CD4-positive, alpha-beta memory T cell (primary cell): ENCODE measurements around the gene PGS1. TPM values are rescaled to one million over a fixed set of nuclear protein-coding genes. Genes with fewer than 3 reads are reported as not detected.

Experiments
- CTCF ChIA-PET: fragments of 350-600 bp; sonication (Branson Sonifier 250); formaldehyde crosslinking; loops from one replicate; lab custom pipeline; 2021; ENCODE audit warnings: inconsistent platforms; ENCODE audit not compliant: partially characterized antibody; lab: Charles Lee
- POLR2A ChIA-PET: fragments of 350-600 bp; sonication (Branson Sonifier 250); formaldehyde crosslinking; loops from one replicate; lab custom pipeline; 2021; ENCODE audit not compliant: partially characterized antibody; lab: Charles Lee
- DNase-seq, 5 donors: peaks; one replicate each; pipeline versions ENCODE4 v3.0.0 to v3.0.0-alpha.2; 2020 to 2022; ENCODE audit warnings: mixed read lengths in 1 of 5
- H3K27ac ChIP-seq: one replicate; pipeline ENCODE4 v1.7.0; 2013; ENCODE audit warnings: low read depth, low read length
- H3K27me3 ChIP-seq: 2 replicates; pipeline ENCODE4 v1.7.0; 2013; ENCODE audit warnings: mild to moderate bottlenecking, low read length, moderate library complexity; ENCODE audit not compliant: insufficient read depth
- H3K36me3 ChIP-seq: 2 replicates; pipeline ENCODE4 v1.7.0; 2013; ENCODE audit warnings: mild to moderate bottlenecking, low read length, moderate library complexity; ENCODE audit not compliant: insufficient read depth
- H3K4me1 ChIP-seq: 2 replicates; pipeline ENCODE4 v1.7.0; 2013; ENCODE audit warnings: mild to moderate bottlenecking, low read length, moderate library complexity; ENCODE audit not compliant: insufficient read depth
- H3K4me3 ChIP-seq, 2 donors: one replicate each; pipeline ENCODE4 v1.7.0; 2013; ENCODE audit warnings: low read length in 2 of 2, mild to moderate bottlenecking in 1 of 2
- H3K9me3 ChIP-seq, 2 donors: one replicate each; pipeline ENCODE4 v1.7.0; 2013; ENCODE audit warnings: low read length in 2 of 2, control low read depth in 1 of 2; ENCODE audit not compliant: control insufficient read depth in 1 of 2
- H3K27ac Mint-ChIP-seq, 7 donors: one replicate each; pipeline ENCODE4 v1.8.0; 2020 to 2021; ENCODE audit warnings: mixed read lengths in 7 of 7, mild to moderate bottlenecking in 6 of 7, inconsistent platforms in 3 of 7, moderate library complexity in 3 of 7
- H3K27me3 Mint-ChIP-seq, 2 donors: one replicate each; pipeline ENCODE4 v1.8.0; 2020 to 2021; ENCODE audit warnings: mixed read lengths in 2 of 2
- H3K36me3 Mint-ChIP-seq, 2 donors: one replicate each; pipeline ENCODE4 v1.8.0; 2020 to 2021; ENCODE audit warnings: mixed read lengths in 2 of 2, inconsistent platforms in 1 of 2, mild to moderate bottlenecking in 1 of 2
- H3K4me1 Mint-ChIP-seq, 4 donors: one replicate each; pipeline ENCODE4 v1.8.0; 2020 to 2021; ENCODE audit warnings: mixed read lengths in 4 of 4, mild to moderate bottlenecking in 1 of 4
- H3K4me3 Mint-ChIP-seq, 8 donors: one replicate each; pipeline ENCODE4 v1.8.0; 2020 to 2021; ENCODE audit warnings: mixed read lengths in 8 of 8, mild to moderate bottlenecking in 7 of 8, moderate library complexity in 6 of 8, inconsistent platforms in 3 of 8
- H3K9me3 Mint-ChIP-seq, 8 donors: one replicate each; pipeline ENCODE4 v1.8.0; 2020 to 2021; ENCODE audit warnings: mixed read lengths in 8 of 8, mild to moderate bottlenecking in 5 of 8, inconsistent platforms in 3 of 8, moderate library complexity in 1 of 8
- intact Hi-C: fragments of 100-400 bp; cut with micrococcal nuclease; formaldehyde crosslinking; loops from one replicate; pipeline ENCODE4 v1.15.1; 2023
- polyA plus RNA-seq, 2 donors: library from polyadenylated mRNA; unstranded; fragments of 300-500 nt; fragmentation: Illumina TruSeq; gene quantifications; one replicate each; pipeline ENCODE4 v1.2.3, GENCODE V29; 2021
- total RNA-seq, 2 experiments: library from RNA; stranded (reverse); gene quantifications; one replicate each; pipeline ENCODE4 v1.2.3, GENCODE V29; 2021

Gene PGS1
- total and polyA plus RNA-seq, 4 experiments from 2014 or later, result 33.9 to 84.8 (median 60.5) TPM

- ChIA-PET CTCF (interaction anchor here (0.7 to 2.4 kb wide), 3 partner anchors 24 to 31 kb away, joined by 3 to 11 read pairs (median 3); no protein-coding TSS in a partner anchor), POLR2A (interaction anchor here (1.0 kb wide), 2 partner anchors 8 to 13 kb away, joined by 3 to 4 read pairs; partner anchors contain the start of gene PGS1)
- Histone ChIP-seq H3K4me1 (peaks cover 39% of the 10 kb centered on the region), H3K9me3 (no peaks in the 10 kb centered on the region), H3K27ac (no peak overlapping the region), H3K36me3 (peaks cover 22% of the 10 kb centered on the region), H3K27me3 (no peaks in the 10 kb centered on the region), H3K4me3 (no peak overlapping the region)
- intact Hi-C loops, result no loop called here
- Mint-ChIP-seq H3K27ac (peak overlapping the region in 2 of 7 donors; percentile 57 to 60), H3K4me1 (peaks cover 36 to 76% (median 47%) of the 10 kb centered on the region in 4 donors), H3K9me3 (no peaks in the 10 kb centered on the region), H3K27me3 (no peaks in the 10 kb centered on the region), H3K4me3 (no peak overlapping the region), H3K36me3 (peaks cover 24 to 44% of the 10 kb centered on the region in 2 donors)
- DNase-seq, result no peak
Measured at GRCh38 chr17:78391051-78391431, 12.6 kb downstream of the PGS1 start.

GRCh38 chr17:78391843-78392242, 13.4 kb downstream of the PGS1 start:
- Histone ChIP-seq H3K4me1 (peaks cover 31% of the 10 kb centered on the region), H3K9me3 (no peaks in the 10 kb centered on the region), H3K4me3 (no peak overlapping the region), H3K27me3 (no peaks in the 10 kb centered on the region), H3K27ac (no peak overlapping the region), H3K36me3 (peaks cover 30% of the 10 kb centered on the region)
- peak overlapping the region in 1 of 7 donors; percentile 30 for H3K27ac Mint-ChIP-seq
- H3K27me3 Mint-ChIP-seq, result no peaks in the 10 kb centered on the region
- ChIA-PET CTCF (interaction anchor here (0.7 to 2.4 kb wide), 4 partner anchors 10 to 30 kb away, joined by 3 to 11 read pairs (median 3); no protein-coding TSS in a partner anchor), POLR2A (interaction anchor here (0.9 to 1.0 kb wide), 3 partner anchors 9 to 20 kb away, joined by 3 to 4 read pairs (median 3); partner anchors contain the start of gene PGS1)
- DNase-seq, result no peak
- H3K4me3 Mint-ChIP-seq, result no peak overlapping the region
- intact Hi-C loops, result no loop called here
- no peaks in the 10 kb centered on the region for H3K9me3 Mint-ChIP-seq
- peaks cover 32 to 48% of the 10 kb centered on the region in 2 donors for H3K36me3 Mint-ChIP-seq
- peaks cover 28 to 74% (median 39%) of the 10 kb centered on the region in 4 donors for H3K4me1 Mint-ChIP-seq

GRCh38 chr17:78392295-78392694, 13.8 kb downstream of the PGS1 start:
- Mint-ChIP-seq H3K36me3 (peaks cover 37 to 52% of the 10 kb centered on the region in 2 donors), H3K4me1 (peaks cover 27 to 70% (median 36%) of the 10 kb centered on the region in 4 donors), H3K4me3 (no peak overlapping the region), H3K9me3 (no peaks in the 10 kb centered on the region), H3K27ac (peak overlapping the region in 2 of 7 donors; percentile 22 to 37), H3K27me3 (no peaks in the 10 kb centered on the region)
- Histone ChIP-seq H3K27ac (no peak overlapping the region), H3K4me1 (peaks cover 28% of the 10 kb centered on the region), H3K36me3 (peaks cover 34% of the 10 kb centered on the region), H3K27me3 (no peaks in the 10 kb centered on the region), H3K9me3 (no peaks in the 10 kb centered on the region), H3K4me3 (no peak overlapping the region)
- CTCF ChIA-PET, result interaction anchor here (1.1 to 2.4 kb wide), 3 partner anchors 9 to 29 kb away, joined by 3 to 11 read pairs (median 3); no protein-coding TSS in a partner anchor
- intact Hi-C loops, result no loop called here
- POLR2A ChIA-PET, result interaction anchor here (0.9 kb wide), 1 partner anchor 20 kb away, joined by 3 read pairs; no protein-coding TSS in a partner anchor
- DNase-seq, result no peak

- H3K36me3 Mint-ChIP-seq, result peaks cover 45 to 61% of the 10 kb centered on the region in 2 donors
- H3K27ac Mint-ChIP-seq, result peak overlapping the region in 1 of 7 donors; percentile 8
- ChIA-PET POLR2A (no interaction called here), CTCF (no interaction called here)
- H3K27me3 Mint-ChIP-seq, result no peaks in the 10 kb centered on the region
- DNase-seq, result no peak
- no peak overlapping the region for H3K4me3 Mint-ChIP-seq
- intact Hi-C loops, result no loop called here
- Histone ChIP-seq H3K9me3 (no peaks in the 10 kb centered on the region), H3K4me1 (peaks cover 17% of the 10 kb centered on the region), H3K4me3 (no peak overlapping the region), H3K27me3 (no peaks in the 10 kb centered on the region), H3K27ac (no peak overlapping the region), H3K36me3 (peaks cover 45% of the 10 kb centered on the region)
- H3K4me1 Mint-ChIP-seq, result peaks cover 20 to 58% (median 27%) of the 10 kb centered on the region in 4 donors
- no peaks in the 10 kb centered on the region for H3K9me3 Mint-ChIP-seq
Measured at GRCh38 chr17:78393575-78393974, 15.1 kb downstream of the PGS1 start.

GRCh38 chr17:78394209-78394608, 15.8 kb downstream of the PGS1 start:
- Mint-ChIP-seq H3K9me3 (no peaks in the 10 kb centered on the region), H3K4me3 (no peak overlapping the region), H3K27me3 (no peaks in the 10 kb centered on the region), H3K4me1 (peaks cover 18 to 52% (median 24%) of the 10 kb centered on the region in 4 donors), H3K27ac (peak overlapping the region in 1 of 7 donors; percentile 31), H3K36me3 (peaks cover 52 to 65% of the 10 kb centered on the region in 2 donors)
- peaks cover 11% of the 10 kb centered on the region for H3K4me1 ChIP-seq
- ChIA-PET POLR2A (no interaction called here), CTCF (interaction anchor here (0.7 kb wide), 1 partner anchor 103 kb away, joined by 4 read pairs; no protein-coding TSS in a partner anchor)
- no peak overlapping the region for H3K27ac ChIP-seq
- H3K4me3 ChIP-seq, result no peak overlapping the region
- intact Hi-C loops, result no loop called here
- H3K9me3 ChIP-seq, result no peaks in the 10 kb centered on the region
- no peaks in the 10 kb centered on the region for H3K27me3 ChIP-seq
- peaks cover 52% of the 10 kb centered on the region for H3K36me3 ChIP-seq
- DNase-seq, result no peak

- Histone ChIP-seq H3K9me3 (no peaks in the 10 kb centered on the region), H3K4me3 (no peak overlapping the region), H3K27me3 (no peaks in the 10 kb centered on the region), H3K4me1 (peaks cover 6% of the 10 kb centered on the region), H3K27ac (no peak overlapping the region), H3K36me3 (peaks cover 61% of the 10 kb centered on the region)
- H3K27ac Mint-ChIP-seq, result peak overlapping the region in 2 of 7 donors; percentile 51 to 55
- CTCF ChIA-PET, result no interaction called here
- H3K4me1 Mint-ChIP-seq, result peaks cover 17 to 43% (median 20%) of the 10 kb centered on the region in 4 donors
- intact Hi-C loops, result no loop called here
- H3K4me3 Mint-ChIP-seq, result no peak overlapping the region
- no peaks in the 10 kb centered on the region for H3K9me3 Mint-ChIP-seq
- POLR2A ChIA-PET, result no interaction called here
- DNase-seq, result no peak
- H3K27me3 Mint-ChIP-seq, result no peaks in the 10 kb centered on the region
- peaks cover 58 to 73% of the 10 kb centered on the region in 2 donors for H3K36me3 Mint-ChIP-seq
Measured at GRCh38 chr17:78395155-78395554, 16.7 kb downstream of the PGS1 start.

- peaks cover 64 to 79% of the 10 kb centered on the region in 2 donors for H3K36me3 Mint-ChIP-seq
- H3K27ac Mint-ChIP-seq, result no peak overlapping the region
- H3K4me1 Mint-ChIP-seq, result peaks cover 13 to 32% (median 15%) of the 10 kb centered on the region in 4 donors
- no peak overlapping the region for H3K4me3 ChIP-seq
- H3K27me3 Mint-ChIP-seq, result no peaks in the 10 kb centered on the region
- DNase-seq, result no peak
- no peaks in the 10 kb centered on the region for H3K9me3 ChIP-seq
- no peaks in the 10 kb centered on the region for H3K27me3 ChIP-seq
- H3K27ac ChIP-seq, result no peak overlapping the region
- intact Hi-C loops, result no loop called here
- H3K4me3 Mint-ChIP-seq, result no peak overlapping the region
- no peaks in the 10 kb centered on the region for H3K9me3 Mint-ChIP-seq
- POLR2A ChIA-PET, result interaction anchor here (1.2 to 1.5 kb wide), 2 partner anchors 12 to 37 kb away, joined by 3 to 5 read pairs; partner anchors contain the start of gene SOCS3
- H3K4me1 ChIP-seq, result no peaks in the 10 kb centered on the region
- CTCF ChIA-PET, result interaction anchor here (1.1 to 1.2 kb wide), 2 partner anchors 15 to 25 kb away, joined by 4 read pairs; no protein-coding TSS in a partner anchor
- peaks cover 73% of the 10 kb centered on the region for H3K36me3 ChIP-seq
Measured at GRCh38 chr17:78396441-78397337, 18.2 kb downstream of the PGS1 start.
